Hepatic stellate cell (primary cell): ENCODE measurements around the gene CLCN5.

Experiments used
- DNase-seq: peaks from one replicate; pipeline ENCODE4 v3.0.0; 2011; ENCODE audit warnings: low spot score

The CLCN5 gene

GRCh38 chrX:49934148-49934547 lies 11.8 kb downstream of the CLCN5 start:
- DNase-seq = no peak

GRCh38 chrX:49934729-49935128 lies 12.3 kb downstream of the CLCN5 start:
- no peak for DNase-seq

DNA sequence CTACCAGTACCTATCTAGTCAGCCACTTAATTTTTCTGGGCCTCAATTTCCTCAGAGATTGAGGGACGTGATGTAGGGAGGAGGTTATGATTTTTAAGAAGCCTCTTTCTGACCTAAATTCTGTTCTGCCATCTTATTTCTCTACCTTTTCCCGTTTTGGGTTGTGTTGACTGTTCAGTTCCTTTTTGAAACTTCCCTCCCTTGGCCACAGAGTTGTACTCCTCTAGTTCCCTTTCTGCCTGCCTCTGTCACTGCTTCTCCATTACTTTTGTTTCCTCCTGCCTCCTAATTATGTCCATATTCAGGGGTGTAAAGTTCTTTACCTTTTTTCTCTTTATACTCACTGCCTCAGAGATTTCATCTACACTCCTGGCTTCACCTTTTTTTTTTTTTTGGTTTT lies 25.4 kb downstream of the CLCN5 start:
- no peak for DNase-seq

GRCh38 chrX:49949961-49950360 lies 27.6 kb downstream of the CLCN5 start:
- DNase-seq = no peak

DNA sequence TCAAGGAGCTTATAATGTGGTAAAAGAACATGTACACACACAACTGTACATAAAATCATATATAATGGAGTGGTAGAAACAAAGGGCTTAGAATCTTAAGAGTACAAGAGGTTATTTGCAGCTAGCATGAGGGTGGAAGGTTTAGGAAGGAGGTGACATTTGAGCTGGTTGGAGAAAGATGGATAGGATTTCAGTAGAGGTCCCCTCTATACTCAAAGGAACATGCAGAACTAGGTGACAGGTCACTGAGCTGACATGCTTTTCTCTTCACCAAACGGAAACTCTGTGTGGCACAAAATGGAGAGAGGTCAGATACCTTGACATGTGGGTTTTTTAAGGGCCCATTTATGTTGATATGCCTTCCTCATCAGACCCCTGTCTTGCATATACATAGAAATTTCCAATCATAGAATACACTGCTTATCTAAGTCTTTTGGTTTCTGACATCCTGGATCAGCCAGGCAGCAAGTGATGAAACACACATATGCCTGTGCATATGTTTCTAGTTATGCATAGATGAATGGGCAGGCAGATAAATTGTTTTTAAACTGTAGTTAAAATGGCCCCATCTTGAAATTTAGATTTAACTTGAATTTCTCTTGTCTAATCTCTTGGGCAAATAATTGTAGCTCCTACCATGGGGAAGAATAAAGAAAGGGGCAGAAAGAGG lies 29.3 kb downstream of the CLCN5 start:
- no peak for DNase-seq

- no peak for DNase-seq
Observed at GRCh38 chrX:49956313-49956712, 33.9 kb downstream of the CLCN5 start.

DNA sequence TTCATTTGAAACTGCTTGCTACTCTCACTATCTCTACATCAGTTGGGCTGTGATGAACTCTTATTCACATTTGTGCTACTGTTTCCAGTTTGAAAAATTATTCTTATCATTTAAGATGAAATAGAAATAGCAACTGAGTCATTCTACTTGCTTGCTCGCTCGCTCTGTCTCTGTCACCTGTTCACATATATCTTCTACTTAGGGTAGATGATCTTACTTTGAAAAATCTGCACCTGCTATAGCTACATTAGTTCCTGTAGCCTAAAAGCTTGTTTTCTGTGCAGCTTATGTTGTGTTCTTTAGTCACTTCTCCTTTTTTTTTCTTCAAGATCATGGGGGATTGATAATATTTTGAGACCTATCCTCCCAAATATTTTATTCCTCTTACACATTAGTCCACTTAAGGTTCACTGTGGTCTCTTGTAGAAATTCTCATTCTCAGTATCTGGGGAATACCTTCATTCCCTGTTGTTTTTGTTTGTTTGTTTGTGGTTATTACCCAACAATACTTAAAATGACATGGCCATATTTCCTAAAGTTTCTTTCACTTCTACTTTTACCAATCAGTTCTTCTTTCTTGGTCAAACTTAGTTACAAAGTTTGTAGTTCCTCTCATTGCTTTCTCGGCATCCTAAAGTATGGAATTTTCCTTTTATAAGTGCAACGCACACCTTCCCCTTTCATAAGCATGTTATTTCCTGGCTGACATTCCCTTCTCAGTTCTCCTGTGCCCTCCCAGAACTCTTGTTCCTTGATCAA lies 36.5 kb downstream of the CLCN5 start:
- DNase-seq = no peak

DNA sequence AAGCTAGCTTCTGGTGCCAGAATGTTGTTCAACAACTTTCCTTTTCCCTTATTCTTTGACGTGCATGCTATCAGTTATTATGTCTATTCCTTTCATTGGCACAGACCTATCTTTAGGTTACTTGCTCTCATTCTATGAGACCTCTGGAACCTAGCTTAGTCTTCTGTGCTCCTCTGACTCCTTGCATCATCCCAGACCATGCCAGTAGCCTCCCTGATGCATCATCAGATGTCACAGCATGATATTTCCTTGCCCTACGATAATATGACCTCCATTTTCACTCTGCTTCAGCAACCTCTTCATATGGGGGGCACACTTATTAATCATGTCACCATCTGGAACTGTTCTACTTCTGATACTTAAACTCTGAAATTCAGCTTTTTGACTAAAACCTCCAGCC lies 37.2 kb downstream of the CLCN5 start:
- no peak for DNase-seq

- DNase-seq = no peak
Observed at GRCh38 chrX:49960061-49960460, 37.7 kb downstream of the CLCN5 start.

- no peak for DNase-seq
Observed at GRCh38 chrX:49970674-49971073, 48.3 kb downstream of the CLCN5 start.

DNA sequence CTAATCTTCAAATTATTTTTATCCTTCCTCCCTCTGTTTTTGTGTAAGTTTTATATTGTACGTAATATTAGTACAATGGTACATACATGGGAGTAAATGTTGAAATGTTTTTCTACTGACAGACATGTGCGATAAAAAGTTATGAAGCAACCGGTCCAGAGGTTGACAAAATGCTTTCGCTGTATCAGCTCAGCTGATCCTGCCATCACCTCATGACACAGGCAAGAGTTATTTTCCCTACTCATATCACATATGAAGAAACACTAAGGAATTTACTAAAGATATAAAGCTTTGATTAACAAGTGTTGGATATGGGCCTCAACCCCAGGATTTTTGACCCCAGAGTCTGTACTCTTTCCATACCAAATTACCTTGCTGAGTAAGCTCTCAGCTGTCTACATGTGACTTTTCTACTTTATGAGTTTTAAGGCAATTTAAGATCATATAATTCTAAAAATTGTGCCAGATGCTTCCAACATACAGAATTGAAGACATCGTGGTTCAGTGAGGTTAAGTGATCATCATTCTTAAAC lies 50.0 kb downstream of the CLCN5 start:
- DNase-seq = no peak

- DNase-seq = no peak
Observed at GRCh38 chrX:49976682-49977197, 54.3 kb downstream of the CLCN5 start.

GRCh38 chrX:49977319-49978090 lies 55.1 kb downstream of the CLCN5 start:
- DNase-seq = no peak

DNA sequence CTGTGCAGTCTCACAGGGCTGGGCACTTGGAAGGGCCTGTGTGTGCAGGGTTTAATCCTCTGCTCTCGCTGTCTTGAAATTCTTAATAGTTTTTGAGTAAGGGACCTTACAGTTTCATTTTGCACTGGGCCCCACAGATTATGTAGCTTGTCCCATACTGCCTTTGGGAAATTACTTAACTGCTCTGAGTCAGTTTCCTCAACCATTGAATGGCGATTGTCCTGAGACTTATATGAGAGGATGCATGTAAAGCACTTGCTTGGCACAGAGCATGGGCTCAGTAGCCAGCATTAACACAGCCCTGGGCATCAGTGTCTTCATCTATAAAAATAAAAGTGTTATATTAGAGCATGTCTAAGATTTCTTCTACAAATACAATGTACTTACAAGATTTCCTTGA lies 55.8 kb downstream of the CLCN5 start:
- no peak for DNase-seq

- DNase-seq = no peak
Observed at GRCh38 chrX:49986058-49986457, 63.7 kb downstream of the CLCN5 start.

GRCh38 chrX:49987651-49988050 lies 65.3 kb downstream of the CLCN5 start:
- no peak for DNase-seq

DNA sequence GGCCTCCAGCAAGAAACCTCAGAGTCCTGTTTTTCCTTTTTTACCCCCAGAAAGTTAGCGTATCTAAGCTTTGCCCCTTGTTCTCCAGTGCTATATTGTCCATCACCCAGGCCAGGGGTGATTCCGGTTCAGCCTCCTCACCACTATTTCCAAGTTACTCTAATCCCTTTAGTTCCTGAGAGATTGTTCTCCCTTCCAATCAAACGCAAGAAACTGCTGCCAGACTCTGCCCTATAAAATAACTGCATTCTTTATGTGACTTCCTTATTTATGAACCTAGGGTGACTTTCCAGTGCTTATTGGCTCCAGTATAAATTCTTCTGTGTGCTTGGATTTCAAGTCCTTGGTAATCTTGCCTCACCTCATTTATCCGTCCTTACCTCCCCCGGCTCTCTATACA lies 65.7 kb downstream of the CLCN5 start:
- no peak for DNase-seq

GRCh38 chrX:49991758-49992157 lies 69.4 kb downstream of the CLCN5 start:
- DNase-seq = no peak

- DNase-seq = no peak
Observed at GRCh38 chrX:49992853-49993252, 70.5 kb downstream of the CLCN5 start.

GRCh38 chrX:49993661-49994060 lies 71.3 kb downstream of the CLCN5 start:
- no peak for DNase-seq

- peak; percentile 19 for DNase-seq
Observed at GRCh38 chrX:49995107-49995731, 72.8 kb downstream of the CLCN5 start.

- DNase-seq = no peak
Observed at GRCh38 chrX:49995795-49996455, 73.5 kb downstream of the CLCN5 start.
